Measurements from ENCODE around the gene KCNN3. TPM values are rescaled to one million over a fixed set of nuclear protein-coding genes. Genes with fewer than 3 reads are reported as not detected.

The KCNN3 gene
- polyA plus RNA-seq, 1 donor from 2014 or later, result 2.2 TPM

DNA sequence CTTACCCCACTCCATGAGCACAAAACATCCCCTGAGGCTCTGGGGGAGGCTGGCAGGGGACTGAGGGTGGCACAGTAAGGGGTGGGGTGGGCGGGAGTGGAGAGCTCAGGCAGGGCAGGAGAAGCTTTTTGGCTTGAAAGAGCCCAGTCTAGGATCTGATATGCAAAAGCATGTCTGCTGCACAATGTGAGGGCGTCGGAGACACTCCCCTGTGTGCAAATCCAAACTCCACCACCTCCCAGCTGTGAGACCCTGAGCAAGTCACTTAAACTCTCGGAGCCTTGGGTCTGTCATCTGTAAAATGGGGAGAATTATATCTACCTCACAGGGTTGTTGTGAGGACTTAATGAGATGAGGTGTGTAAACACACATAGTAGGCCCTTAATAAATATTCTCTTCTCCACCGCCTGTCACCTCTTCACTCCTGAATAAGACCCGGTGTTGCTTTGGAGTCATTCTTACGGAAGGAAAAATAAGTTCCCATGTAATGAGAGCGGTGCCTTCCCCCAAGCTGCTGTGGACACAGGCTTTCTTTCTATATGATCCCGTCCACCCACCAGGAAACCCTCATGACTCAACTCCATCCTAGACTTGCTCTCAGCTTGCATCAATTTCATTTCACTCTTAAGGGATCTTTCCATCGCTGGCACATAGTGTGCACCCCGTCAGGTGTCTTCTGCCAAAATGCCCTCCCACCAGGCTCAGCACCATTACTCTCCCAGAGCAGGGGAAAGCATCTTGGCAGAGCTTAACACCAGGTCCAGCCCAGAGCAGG, 12.5 kb downstream of the KCNN3 start:
- Histone ChIP-seq H3K27me3 (ENCODE audit: insufficient read depth, low read depth, low read length) (no peaks in the 10 kb centered on the region), H3F3A (ENCODE audit: insufficient read depth, low read length, poor library complexity, severe bottlenecking) (no peaks in the 10 kb centered on the region), H3K36me3 (ENCODE audit: insufficient read depth, low read length) (no peaks in the 10 kb centered on the region), H3K9me2 (ENCODE audit: insufficient read depth, low read length) (no peaks in the 10 kb centered on the region), H3K9me3 (ENCODE audit: low read length) (no peaks in the 10 kb centered on the region), H3K9ac (ENCODE audit: low read length) (no peak overlapping the region), H4K20me1 (ENCODE audit: insufficient read depth) (no peaks in the 10 kb centered on the region), H2AFZ (ENCODE audit: low read depth, low read length) (no peak overlapping the region), H3K79me2 (replicated peaks; ENCODE audit: insufficient read depth, low read length) (no peaks in the 10 kb centered on the region), H3K4me2 (ENCODE audit: low read length) (no peak overlapping the region), H3K27ac (ENCODE audit: low read length) (no peak overlapping the region), H3K4me3 (ENCODE audit: low read length) (no peak overlapping the region)
- TF ChIP-seq RAD21 (conservative IDR thresholded peaks at IDR 0.05) (no peak), POLR2AphosphoS5 (IDR thresholded peaks at IDR 0.05) (no peak), TAF1 (IDR thresholded peaks at IDR 0.05; ENCODE audit: low read depth) (no peak), EZH2 (IDR thresholded peaks at IDR 0.05; ENCODE audit: borderline replicate concordance, insufficient read depth, low read length, poor library complexity, severe bottlenecking) (no peak), EP300 (conservative IDR thresholded peaks at IDR 0.05; ENCODE audit: poor library complexity, severe bottlenecking) (no peak), SMC3 (conservative IDR thresholded peaks at IDR 0.05; ENCODE audit: poor library complexity) (no peak), MXI1 (conservative IDR thresholded peaks at IDR 0.05; ENCODE audit: poor library complexity, severe bottlenecking) (no peak)
- TF ChIP-seq, protein P1, sequence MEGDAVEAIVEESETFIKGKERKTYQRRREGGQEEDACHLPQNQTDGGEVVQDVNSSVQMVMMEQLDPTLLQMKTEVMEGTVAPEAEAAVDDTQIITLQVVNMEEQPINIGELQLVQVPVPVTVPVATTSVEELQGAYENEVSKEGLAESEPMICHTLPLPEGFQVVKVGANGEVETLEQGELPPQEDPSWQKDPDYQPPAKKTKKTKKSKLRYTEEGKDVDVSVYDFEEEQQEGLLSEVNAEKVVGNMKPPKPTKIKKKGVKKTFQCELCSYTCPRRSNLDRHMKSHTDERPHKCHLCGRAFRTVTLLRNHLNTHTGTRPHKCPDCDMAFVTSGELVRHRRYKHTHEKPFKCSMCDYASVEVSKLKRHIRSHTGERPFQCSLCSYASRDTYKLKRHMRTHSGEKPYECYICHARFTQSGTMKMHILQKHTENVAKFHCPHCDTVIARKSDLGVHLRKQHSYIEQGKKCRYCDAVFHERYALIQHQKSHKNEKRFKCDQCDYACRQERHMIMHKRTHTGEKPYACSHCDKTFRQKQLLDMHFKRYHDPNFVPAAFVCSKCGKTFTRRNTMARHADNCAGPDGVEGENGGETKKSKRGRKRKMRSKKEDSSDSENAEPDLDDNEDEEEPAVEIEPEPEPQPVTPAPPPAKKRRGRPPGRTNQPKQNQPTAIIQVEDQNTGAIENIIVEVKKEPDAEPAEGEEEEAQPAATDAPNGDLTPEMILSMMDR (IDR thresholded peaks at IDR 0.05; ENCODE audit: poor library complexity, severe bottlenecking), result no peak
- TF ChIP-seq, protein P2, sequence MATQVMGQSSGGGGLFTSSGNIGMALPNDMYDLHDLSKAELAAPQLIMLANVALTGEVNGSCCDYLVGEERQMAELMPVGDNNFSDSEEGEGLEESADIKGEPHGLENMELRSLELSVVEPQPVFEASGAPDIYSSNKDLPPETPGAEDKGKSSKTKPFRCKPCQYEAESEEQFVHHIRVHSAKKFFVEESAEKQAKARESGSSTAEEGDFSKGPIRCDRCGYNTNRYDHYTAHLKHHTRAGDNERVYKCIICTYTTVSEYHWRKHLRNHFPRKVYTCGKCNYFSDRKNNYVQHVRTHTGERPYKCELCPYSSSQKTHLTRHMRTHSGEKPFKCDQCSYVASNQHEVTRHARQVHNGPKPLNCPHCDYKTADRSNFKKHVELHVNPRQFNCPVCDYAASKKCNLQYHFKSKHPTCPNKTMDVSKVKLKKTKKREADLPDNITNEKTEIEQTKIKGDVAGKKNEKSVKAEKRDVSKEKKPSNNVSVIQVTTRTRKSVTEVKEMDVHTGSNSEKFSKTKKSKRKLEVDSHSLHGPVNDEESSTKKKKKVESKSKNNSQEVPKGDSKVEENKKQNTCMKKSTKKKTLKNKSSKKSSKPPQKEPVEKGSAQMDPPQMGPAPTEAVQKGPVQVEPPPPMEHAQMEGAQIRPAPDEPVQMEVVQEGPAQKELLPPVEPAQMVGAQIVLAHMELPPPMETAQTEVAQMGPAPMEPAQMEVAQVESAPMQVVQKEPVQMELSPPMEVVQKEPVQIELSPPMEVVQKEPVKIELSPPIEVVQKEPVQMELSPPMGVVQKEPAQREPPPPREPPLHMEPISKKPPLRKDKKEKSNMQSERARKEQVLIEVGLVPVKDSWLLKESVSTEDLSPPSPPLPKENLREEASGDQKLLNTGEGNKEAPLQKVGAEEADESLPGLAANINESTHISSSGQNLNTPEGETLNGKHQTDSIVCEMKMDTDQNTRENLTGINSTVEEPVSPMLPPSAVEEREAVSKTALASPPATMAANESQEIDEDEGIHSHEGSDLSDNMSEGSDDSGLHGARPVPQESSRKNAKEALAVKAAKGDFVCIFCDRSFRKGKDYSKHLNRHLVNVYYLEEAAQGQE (IDR thresholded peaks at IDR 0.05; ENCODE audit: borderline replicate concordance), result no peak

DNA sequence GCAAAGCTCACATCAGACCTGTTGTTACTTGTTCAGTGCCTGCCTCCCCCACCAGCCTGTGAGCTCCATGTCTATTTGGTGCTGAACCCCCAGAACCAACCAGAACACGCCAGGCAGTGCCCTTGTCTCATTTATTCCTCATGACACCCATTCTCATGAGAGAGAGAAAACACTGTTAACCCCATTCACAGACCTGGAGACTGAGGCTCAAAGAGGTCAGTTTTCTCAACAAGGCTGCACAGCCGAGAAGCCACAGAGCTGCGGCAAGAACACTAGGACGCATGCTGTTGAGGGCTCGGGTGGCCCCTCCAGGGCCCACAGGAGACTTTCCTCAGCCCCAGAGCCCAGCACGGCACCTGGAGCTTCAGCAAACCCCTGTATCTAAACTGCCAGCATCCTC, 13.1 kb downstream of the KCNN3 start:
- Histone ChIP-seq H2AFZ (ENCODE audit: low read depth, low read length) (no peak overlapping the region), H3K9ac (ENCODE audit: low read length) (no peak overlapping the region), H3K36me3 (ENCODE audit: insufficient read depth, low read length) (no peaks in the 10 kb centered on the region), H3K27me3 (ENCODE audit: insufficient read depth, low read depth, low read length) (no peaks in the 10 kb centered on the region), H3K4me2 (ENCODE audit: low read length) (no peak overlapping the region), H4K20me1 (ENCODE audit: insufficient read depth) (no peaks in the 10 kb centered on the region), H3K27ac (ENCODE audit: low read length) (no peak overlapping the region), H3K9me2 (ENCODE audit: insufficient read depth, low read length) (no peaks in the 10 kb centered on the region), H3F3A (ENCODE audit: insufficient read depth, low read length, poor library complexity, severe bottlenecking) (no peaks in the 10 kb centered on the region), H3K9me3 (ENCODE audit: low read length) (no peaks in the 10 kb centered on the region), H3K4me3 (ENCODE audit: low read length) (no peak overlapping the region), H3K79me2 (replicated peaks; ENCODE audit: insufficient read depth, low read length) (no peaks in the 10 kb centered on the region)
- TF ChIP-seq, protein P2 (IDR thresholded peaks at IDR 0.05; ENCODE audit: borderline replicate concordance), result no peak
- TF ChIP-seq SMC3 (conservative IDR thresholded peaks at IDR 0.05; ENCODE audit: poor library complexity) (no peak), TAF1 (IDR thresholded peaks at IDR 0.05; ENCODE audit: low read depth) (no peak), MXI1 (conservative IDR thresholded peaks at IDR 0.05; ENCODE audit: poor library complexity, severe bottlenecking) (no peak), EZH2 (IDR thresholded peaks at IDR 0.05; ENCODE audit: borderline replicate concordance, insufficient read depth, low read length, poor library complexity, severe bottlenecking) (no peak), RAD21 (conservative IDR thresholded peaks at IDR 0.05) (no peak), POLR2AphosphoS5 (IDR thresholded peaks at IDR 0.05) (no peak), EP300 (conservative IDR thresholded peaks at IDR 0.05; ENCODE audit: poor library complexity, severe bottlenecking) (no peak)
- TF ChIP-seq, protein P1 (IDR thresholded peaks at IDR 0.05; ENCODE audit: poor library complexity, severe bottlenecking), result no peak
